Stomach (tissue), 4 donors: ENCODE results near the gene DENND4A.

ENCODE experiments used
- EP300 ChIP-seq: sonication (generic); formaldehyde crosslinking; IDR thresholded peaks from one replicate; pipeline ENCODE4 v1.6.1; 2017; ENCODE audit warnings: antibody characterized with exemption
- POLR2A ChIP-seq, 4 donors: fragments of 450-650 bp; IDR thresholded peaks; one replicate each; pipeline ENCODE4 v1.6.1; 2016; ENCODE audit warnings: antibody characterized with exemption in 4 of 4, control low read depth in 2 of 4, mild to moderate bottlenecking in 1 of 4, moderate library complexity in 1 of 4
- TF ChIP-seq, protein P1 (sequence below), 7 experiments: fragments of 450-650 bp in 4 of 7; fragments of 200-600 bp in 3 of 7; sonication (generic) in 3 of 7; IDR thresholded peaks; one replicate each; pipeline ENCODE4 v1.5.1; 2016 to 2019; ENCODE audit warnings: antibody characterized with exemption in 7 of 7, control low read depth in 2 of 7, mild to moderate bottlenecking in 1 of 7

DNA sequence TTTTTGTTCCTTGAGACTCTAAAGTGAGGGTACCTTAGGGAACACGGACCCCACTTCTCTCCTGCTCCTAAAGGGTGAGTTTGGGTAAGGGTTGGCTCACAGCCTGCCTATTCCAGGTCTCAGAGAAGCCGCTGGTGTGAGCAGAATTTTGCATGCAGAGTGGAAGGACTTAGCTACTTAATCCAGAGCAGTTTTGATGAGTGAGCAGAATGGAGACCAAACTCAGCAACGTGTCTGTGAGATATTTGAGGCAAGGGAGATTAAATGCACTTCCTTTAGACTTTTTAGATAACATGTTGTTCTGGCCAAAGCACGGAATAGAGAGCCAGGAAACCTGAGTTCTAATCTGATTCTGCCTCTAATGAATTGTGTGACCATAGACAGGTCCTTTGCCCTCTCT, 165.2 kb downstream of the DENND4A start:
- TF ChIP-seq, protein P1, sequence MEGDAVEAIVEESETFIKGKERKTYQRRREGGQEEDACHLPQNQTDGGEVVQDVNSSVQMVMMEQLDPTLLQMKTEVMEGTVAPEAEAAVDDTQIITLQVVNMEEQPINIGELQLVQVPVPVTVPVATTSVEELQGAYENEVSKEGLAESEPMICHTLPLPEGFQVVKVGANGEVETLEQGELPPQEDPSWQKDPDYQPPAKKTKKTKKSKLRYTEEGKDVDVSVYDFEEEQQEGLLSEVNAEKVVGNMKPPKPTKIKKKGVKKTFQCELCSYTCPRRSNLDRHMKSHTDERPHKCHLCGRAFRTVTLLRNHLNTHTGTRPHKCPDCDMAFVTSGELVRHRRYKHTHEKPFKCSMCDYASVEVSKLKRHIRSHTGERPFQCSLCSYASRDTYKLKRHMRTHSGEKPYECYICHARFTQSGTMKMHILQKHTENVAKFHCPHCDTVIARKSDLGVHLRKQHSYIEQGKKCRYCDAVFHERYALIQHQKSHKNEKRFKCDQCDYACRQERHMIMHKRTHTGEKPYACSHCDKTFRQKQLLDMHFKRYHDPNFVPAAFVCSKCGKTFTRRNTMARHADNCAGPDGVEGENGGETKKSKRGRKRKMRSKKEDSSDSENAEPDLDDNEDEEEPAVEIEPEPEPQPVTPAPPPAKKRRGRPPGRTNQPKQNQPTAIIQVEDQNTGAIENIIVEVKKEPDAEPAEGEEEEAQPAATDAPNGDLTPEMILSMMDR (IDR thresholded peaks at IDR 0.05), result no peak
- TF ChIP-seq POLR2A (IDR thresholded peaks at IDR 0.05), result no peak
- TF ChIP-seq EP300, result no peak
